ENCODE measurements around the gene SOX10. TPM values are rescaled to one million over a fixed set of nuclear protein-coding genes. Genes with fewer than 3 reads are reported as not detected.
"Not testable (repeated sequence)": the region's sequence is repeated elsewhere in the genome, so short reads cannot be mapped to it uniquely, and the experiment has no call there.

Gene SOX10
- total RNA-seq, 1 donor from 2014 or later = 3.2 TPM

GRCh38 chr22:37954686-37955085 is 29.7 kb downstream of the SOX10 start:
- H3K4me3 ChIP-seq = peak overlapping the region; percentile 95 to 99
- H3K4me1 ChIP-seq = peaks cover 33% of the 10 kb centered on the region
- intact Hi-C loops (cut with DNase I) = loop anchor here (10.0 kb wide), 1 partner anchor 240 kb away; no protein-coding TSS in a partner anchor
- no peaks in the 10 kb centered on the region for H3K9me3 ChIP-seq
- peaks cover 0 to 38% of the 10 kb centered on the region in 2 donors for H3K36me3 ChIP-seq
- no peaks in the 10 kb centered on the region for H3K27me3 ChIP-seq
- no peak overlapping the region for H3K27ac ChIP-seq
- TF ChIP-seq POLR2AphosphoS5 (IDR thresholded peaks at IDR 0.05; ENCODE audit: insufficient read depth in 1 of 2, low read depth in 1 of 2) (no peak), CTCF (IDR thresholded peaks at IDR 0.05) (no peak), POLR2A (IDR thresholded peaks at IDR 0.05) (no peak)
- no peak for DNase-seq (ENCODE audit: extremely low spot score in 2 of 2)

- peak in 1 of 2 donors; percentile 41 for TF ChIP-seq POLR2A (IDR thresholded peaks at IDR 0.05)
- no peak for TF ChIP-seq CTCF (IDR thresholded peaks at IDR 0.05)
- TF ChIP-seq POLR2AphosphoS5 (IDR thresholded peaks at IDR 0.05; ENCODE audit: insufficient read depth in 1 of 2, low read depth in 1 of 2) = peak; percentile 87 to 96
These were observed 30.7 kb downstream of the SOX10 start, which contains the start of the genes C22orf23 and POLR2F for GRCh38 chr22:37953437-37954179. Gene C22orf23 (minus strand): TSS chr22:37953601. CDS start chr22:37953149, 452 bp downstream. Gene POLR2F (plus strand): TSS chr22:37953699. CDS start chr22:37953788, 89 bp downstream.

GRCh38 chr22:37953062-37953436 is 31.3 kb downstream of the SOX10 start:
- intact Hi-C loops (cut with DNase I) = loop anchor here (10.0 kb wide), 1 partner anchor 242 kb away; no protein-coding TSS in a partner anchor
- H3K9me3 ChIP-seq = no peaks in the 10 kb centered on the region
- no peaks in the 10 kb centered on the region for H3K27me3 ChIP-seq
- peaks cover 0 to 22% of the 10 kb centered on the region in 2 donors for H3K36me3 ChIP-seq
- DNase-seq (ENCODE audit: extremely low spot score in 2 of 2) = no peak
- peak overlapping the region; percentile 66 for H3K27ac ChIP-seq
- peaks cover 33% of the 10 kb centered on the region for H3K4me1 ChIP-seq
- TF ChIP-seq POLR2A (IDR thresholded peaks at IDR 0.05) (no peak), CTCF (IDR thresholded peaks at IDR 0.05) (no peak), POLR2AphosphoS5 (IDR thresholded peaks at IDR 0.05; ENCODE audit: insufficient read depth in 1 of 2, low read depth in 1 of 2) (no peak)
- peak overlapping the region; percentile 95 to 99 for H3K4me3 ChIP-seq

More at GRCh38 chr22:37953437-37954179, 30.7 kb downstream of the SOX10 start, which contains the start of the genes C22orf23 and POLR2F:
- H3K9me3 ChIP-seq = no peaks in the 10 kb centered on the region
- H3K4me1 ChIP-seq = peaks cover 33% of the 10 kb centered on the region
- H3K27ac ChIP-seq = peak within 1 kb of the TSS; percentile 66
- peaks cover 0 to 27% of the 10 kb centered on the region in 2 donors for H3K36me3 ChIP-seq
- DNase-seq (ENCODE audit: extremely low spot score in 2 of 2) = peak in 1 of 2 donors; percentile 98
- H3K4me3 ChIP-seq = peak within 1 kb of the TSS; percentile 95 to 99
- intact Hi-C loops (cut with DNase I) = loop anchor here (10.0 kb wide), 1 partner anchor 241 kb away; no protein-coding TSS in a partner anchor
- H3K27me3 ChIP-seq = no peaks in the 10 kb centered on the region

GRCh38 chr22:37952629-37953028 is 31.7 kb downstream of the SOX10 start:
- H3K9me3 ChIP-seq; H3K27me3 ChIP-seq; DNase-seq (ENCODE audit: extremely low spot score in 2 of 2): not testable (repeated sequence)
- Histone ChIP-seq H3K27ac (peak overlapping the region; percentile 66), H3K36me3 (peaks cover 0 to 17% of the 10 kb centered on the region in 2 donors), H3K4me1 (peaks cover 33% of the 10 kb centered on the region), H3K4me3 (peak overlapping the region; percentile 95 to 99)
- intact Hi-C loops (cut with DNase I) = loop anchor here (10.0 kb wide), 1 partner anchor 242 kb away; no protein-coding TSS in a partner anchor

- intact Hi-C loops (cut with DNase I) = loop anchor here (10.0 kb wide), 1 partner anchor 243 kb away; no protein-coding TSS in a partner anchor
- Histone ChIP-seq H3K36me3 (peaks cover 0 to 7% of the 10 kb centered on the region in 2 donors), H3K9me3 (no peaks in the 10 kb centered on the region), H3K4me3 (no peak overlapping the region), H3K4me1 (peaks cover 33% of the 10 kb centered on the region), H3K27me3 (no peaks in the 10 kb centered on the region), H3K27ac (no peak overlapping the region)
- no peak for DNase-seq (ENCODE audit: extremely low spot score in 2 of 2)
- TF ChIP-seq POLR2AphosphoS5 (IDR thresholded peaks at IDR 0.05; ENCODE audit: insufficient read depth in 1 of 2, low read depth in 1 of 2) (no peak), CTCF (IDR thresholded peaks at IDR 0.05) (no peak), POLR2A (IDR thresholded peaks at IDR 0.05) (no peak)
These were observed 33.0 kb downstream of the SOX10 start for GRCh38 chr22:37951305-37951704.

GRCh38 chr22:37947142-37947795 is 37.1 kb downstream of the SOX10 start:
- H3K4me1 ChIP-seq; H3K4me3 ChIP-seq; H3K9me3 ChIP-seq; DNase-seq (ENCODE audit: extremely low spot score in 2 of 2); H3K36me3 ChIP-seq; intact Hi-C loops (cut with DNase I); H3K27me3 ChIP-seq; H3K27ac ChIP-seq: not testable (repeated sequence)

GRCh38 chr22:37944423-37944822 is 39.9 kb downstream of the SOX10 start:
- H3K27ac ChIP-seq; intact Hi-C loops (cut with DNase I); H3K27me3 ChIP-seq; DNase-seq (ENCODE audit: extremely low spot score in 2 of 2); H3K9me3 ChIP-seq; H3K4me3 ChIP-seq; H3K4me1 ChIP-seq: not testable (repeated sequence)
- peaks cover 0 to 28% of the 10 kb centered on the region in 2 donors for H3K36me3 ChIP-seq
